GM19468 (cell line): ENCODE measurements around the gene C1QTNF6.
"Not testable (repeated sequence)": the region's sequence is repeated elsewhere in the genome, so short reads cannot be mapped to it uniquely, and the experiment has no call there.

ENCODE experiments used
- ATAC-seq: cut with Tn5 transposase; IDR thresholded peaks from one replicate; pipeline ENCODE4 v1.9.1; 2021; ENCODE audit warnings: mild to moderate bottlenecking, moderate library complexity, moderate number of reproducible peaks; ENCODE audit not compliant: unreplicated experiment; ENCODE audit errors: extremely low read depth

Gene C1QTNF6

DNA sequence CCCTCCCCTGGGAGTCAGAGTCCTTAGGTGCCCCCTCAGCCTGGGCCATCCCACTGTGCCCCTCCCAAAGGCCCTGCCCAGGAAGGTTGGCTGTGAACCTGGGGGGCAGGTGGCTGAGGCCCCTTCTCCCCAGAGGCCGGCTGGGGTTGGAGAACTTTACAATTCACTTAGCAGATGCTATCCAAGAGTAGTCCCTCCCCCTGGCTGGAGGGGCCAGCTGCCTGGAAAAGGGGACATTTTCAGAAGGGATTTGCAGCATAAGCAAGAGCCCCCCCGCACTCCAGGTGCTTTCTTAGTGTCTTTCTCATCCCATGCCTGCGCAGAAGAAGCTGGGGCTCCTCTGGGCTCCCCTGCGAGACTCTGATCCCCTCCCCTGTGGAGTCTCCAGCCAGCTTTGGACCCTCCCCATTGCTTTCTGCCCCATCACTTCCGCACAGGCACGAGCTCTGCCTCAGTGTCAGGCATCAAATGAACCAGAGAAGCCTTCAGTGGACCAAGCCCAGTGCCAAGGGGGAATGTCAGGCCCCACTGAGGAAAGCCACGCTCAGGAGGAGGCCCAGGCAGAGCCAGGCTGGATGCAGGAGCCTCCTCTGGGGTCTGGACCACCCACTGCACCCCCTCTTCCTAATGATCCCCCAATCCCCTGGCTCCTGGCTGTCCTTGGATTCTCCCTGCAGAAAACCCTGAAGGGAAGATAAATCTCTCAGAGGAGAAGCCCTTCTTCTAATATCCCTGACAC lies 20.5 kb upstream of the C1QTNF6 start:
- ATAC-seq, result no peak

DNA sequence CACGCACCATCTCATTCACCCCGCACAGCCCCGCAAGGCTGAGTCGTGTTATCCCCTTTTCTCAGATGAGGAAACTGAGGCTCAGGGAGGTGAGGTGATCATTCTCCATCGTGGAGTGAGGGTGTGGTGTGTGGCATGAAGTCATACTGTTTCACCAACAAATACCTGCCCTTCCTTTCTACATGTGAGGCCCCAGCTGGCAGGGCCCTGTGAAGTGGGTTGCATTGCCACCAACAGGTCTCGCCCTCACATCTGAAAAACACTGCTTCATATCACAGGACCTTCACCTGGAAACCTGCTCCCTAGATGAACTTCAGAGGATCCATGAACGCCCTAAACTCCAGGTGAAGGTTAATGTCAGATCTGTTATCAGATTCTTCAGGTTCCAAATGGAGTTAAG lies 19.9 kb upstream of the C1QTNF6 start:
- no peak for ATAC-seq

DNA sequence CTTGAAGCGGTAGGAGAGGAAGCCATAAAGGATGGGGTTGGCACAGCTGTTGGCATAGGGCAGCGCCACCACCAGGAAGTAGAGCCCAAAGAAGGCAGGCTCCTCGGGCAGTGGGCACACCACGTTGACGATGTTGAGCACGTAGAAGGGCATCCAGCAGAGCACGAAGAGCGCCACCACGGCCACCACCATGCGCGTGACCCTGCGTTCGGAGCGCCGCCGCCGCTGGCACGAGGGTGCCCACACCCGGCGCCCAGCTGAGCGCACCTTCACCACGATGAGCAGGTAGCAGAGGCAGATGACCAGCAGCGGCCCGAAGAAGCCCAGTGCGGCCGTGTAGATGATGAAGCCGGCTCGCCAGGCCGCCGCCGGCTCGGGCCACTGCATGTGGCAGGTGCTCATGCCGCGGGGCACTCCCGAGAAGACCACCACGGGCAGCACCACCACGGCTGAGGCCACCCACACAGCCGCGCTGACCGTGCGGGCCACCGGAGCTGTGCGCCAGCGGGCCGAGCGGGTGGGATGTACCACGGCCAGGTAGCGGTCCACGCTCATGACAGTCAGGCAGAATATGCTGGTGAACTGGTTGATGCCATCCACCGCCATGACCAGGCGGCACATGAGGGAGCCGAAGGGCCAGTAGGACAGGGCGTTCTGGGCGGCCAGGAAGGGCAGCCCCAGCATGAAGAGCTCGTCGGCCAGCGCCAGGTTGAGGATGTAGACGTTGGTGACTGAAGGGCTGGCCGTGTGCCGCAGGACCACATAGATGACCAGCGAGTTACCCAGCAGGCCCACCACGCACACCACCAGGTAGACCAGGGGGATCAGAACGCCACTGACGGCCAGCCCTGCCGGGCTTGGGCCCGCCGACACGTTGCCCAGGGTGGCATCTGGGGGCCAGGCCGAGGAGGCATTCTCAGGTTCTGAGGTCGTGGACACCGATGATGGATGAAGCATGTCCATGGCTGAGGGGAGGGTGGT lies 19.1 kb upstream of the C1QTNF6 start:
- no peak for ATAC-seq

DNA sequence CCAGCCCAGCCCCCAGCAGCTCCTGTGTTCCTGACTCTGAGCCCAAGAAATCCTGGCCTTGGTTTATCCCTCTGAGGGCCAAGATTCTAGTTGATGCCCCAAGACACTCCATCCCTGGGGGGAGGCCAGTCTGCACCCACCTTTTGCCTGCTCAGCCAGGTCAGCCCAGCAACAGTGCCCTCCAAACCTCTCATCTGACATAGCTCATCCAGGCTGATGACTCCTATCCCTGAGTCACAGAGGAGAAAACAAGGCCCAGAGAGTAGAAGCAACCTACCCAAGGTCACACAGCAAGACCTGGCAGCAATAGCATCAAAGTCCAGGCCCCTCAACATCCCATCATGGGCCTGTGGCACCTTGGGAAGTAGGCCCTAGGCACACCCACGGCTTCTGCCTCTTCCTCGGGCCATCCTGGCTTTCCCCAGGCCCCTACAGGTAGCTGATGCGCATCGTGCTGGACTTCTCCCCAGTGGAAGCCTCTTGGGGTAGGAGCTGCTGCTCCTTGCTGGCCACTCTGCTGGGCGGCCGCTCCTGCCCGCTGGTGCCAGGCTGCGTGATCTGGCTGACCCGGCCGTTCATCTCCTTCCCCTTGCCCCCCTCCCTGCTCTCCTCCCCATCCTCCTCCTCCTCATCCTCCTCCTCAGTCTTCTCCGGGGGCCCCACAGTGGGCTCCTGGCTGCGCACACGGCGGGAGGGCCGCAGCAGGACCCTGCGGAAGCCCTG lies 18.2 kb upstream of the C1QTNF6 start:
- ATAC-seq, result no peak

DNA sequence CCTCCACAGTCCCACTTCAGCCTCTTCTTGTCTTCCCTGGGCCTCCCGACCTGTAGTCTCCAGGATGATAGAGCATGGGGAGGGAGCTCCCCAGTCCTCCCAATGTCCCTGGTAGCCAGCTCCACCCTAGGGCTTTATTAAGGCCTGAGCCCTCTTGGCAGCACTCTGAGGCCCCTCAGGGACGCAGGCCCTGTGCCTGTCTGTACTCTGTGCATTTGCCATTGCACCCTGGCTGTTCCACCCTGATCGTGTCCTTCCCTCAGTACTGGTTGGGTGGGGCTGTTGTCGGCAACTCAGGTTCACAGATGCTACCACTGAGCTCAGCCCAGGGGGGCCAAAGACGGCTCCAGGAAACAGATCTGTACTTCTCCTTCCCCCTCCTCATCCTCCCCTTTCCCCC lies 17.0 kb upstream of the C1QTNF6 start:
- ATAC-seq, result no peak

- ATAC-seq, result no peak
Observed at GRCh38 chr22:37204045-37204655, 16.1 kb upstream of the C1QTNF6 start.

- ATAC-seq, result no peak
Observed at GRCh38 chr22:37203354-37204044, 15.5 kb upstream of the C1QTNF6 start.

DNA sequence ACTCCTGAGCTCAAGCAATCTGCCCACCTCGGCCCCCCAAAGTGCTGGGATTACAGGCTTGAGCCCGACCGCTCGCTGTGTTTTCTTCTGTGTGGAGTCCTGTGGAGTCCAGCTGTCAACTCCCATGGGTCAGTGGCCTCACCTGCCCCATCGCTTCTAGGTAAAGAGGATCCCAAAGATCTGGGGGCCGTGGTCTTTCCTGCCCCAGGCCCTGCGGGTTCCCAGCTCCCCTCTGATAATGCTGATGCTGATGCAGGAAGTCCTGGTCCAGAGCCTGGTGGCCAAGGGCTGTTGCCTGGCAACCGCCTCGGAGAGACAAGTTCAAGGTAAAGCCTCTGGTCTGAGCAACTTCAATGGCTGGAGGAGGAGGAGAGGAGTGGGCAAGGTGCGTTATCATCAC lies 14.7 kb upstream of the C1QTNF6 start:
- no peak for ATAC-seq

GRCh38 chr22:37202001-37202555 lies 14.0 kb upstream of the C1QTNF6 start:
- no peak for ATAC-seq

GRCh38 chr22:37201443-37201820 lies 13.4 kb upstream of the C1QTNF6 start:
- ATAC-seq, result not testable (repeated sequence)

DNA sequence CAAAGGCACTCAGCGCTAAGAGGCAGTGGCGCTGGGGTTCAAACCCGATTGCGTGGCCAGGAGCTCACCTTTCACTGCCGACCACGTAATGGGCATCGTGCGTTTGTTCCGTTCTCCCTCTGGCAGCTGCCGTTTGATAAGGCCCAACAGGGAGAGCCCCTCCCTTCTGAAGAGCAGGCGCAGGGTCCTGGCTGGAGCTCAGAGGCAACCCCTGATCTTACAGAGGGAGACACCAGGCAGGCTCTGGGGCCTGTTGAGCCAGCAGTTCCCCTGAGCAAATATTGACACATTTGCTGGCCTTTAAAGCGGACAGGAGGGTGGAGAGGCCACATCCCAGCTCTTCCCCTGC lies 11.7 kb upstream of the C1QTNF6 start:
- ATAC-seq, result no peak

DNA sequence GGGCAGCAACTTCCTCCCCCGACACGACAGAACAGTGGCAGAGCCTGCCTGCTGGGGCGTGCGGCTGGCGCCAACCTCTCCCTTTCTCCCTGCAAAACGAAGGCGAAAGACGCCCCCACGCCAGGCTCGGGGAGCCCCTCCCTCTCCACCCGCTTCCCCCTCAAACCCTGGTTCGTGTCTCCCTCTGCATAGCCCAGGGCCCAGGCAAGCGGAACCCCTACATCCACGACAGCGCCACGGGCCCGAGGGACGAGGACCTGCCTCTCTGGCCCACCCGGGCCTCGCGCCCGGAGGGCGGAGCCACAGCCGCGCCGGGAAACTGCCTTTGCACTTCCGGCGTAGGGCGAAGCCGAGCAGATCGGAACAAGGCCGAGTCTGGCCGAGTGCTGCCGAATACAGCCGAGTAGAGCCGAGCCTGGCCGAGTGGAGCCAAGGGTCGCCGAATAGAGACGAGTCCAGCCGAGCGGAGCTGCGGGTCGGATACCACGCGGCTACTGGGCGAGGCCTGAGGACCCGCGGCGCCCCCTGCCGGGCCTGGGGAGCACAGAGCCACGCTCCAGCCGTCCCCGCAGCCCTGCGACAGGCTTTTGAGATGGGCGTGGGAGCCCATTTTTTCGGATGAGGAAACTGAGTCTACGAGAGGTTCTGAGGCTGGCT lies 11.2 kb upstream of the C1QTNF6 start:
- ATAC-seq, result peak; percentile 70

DNA sequence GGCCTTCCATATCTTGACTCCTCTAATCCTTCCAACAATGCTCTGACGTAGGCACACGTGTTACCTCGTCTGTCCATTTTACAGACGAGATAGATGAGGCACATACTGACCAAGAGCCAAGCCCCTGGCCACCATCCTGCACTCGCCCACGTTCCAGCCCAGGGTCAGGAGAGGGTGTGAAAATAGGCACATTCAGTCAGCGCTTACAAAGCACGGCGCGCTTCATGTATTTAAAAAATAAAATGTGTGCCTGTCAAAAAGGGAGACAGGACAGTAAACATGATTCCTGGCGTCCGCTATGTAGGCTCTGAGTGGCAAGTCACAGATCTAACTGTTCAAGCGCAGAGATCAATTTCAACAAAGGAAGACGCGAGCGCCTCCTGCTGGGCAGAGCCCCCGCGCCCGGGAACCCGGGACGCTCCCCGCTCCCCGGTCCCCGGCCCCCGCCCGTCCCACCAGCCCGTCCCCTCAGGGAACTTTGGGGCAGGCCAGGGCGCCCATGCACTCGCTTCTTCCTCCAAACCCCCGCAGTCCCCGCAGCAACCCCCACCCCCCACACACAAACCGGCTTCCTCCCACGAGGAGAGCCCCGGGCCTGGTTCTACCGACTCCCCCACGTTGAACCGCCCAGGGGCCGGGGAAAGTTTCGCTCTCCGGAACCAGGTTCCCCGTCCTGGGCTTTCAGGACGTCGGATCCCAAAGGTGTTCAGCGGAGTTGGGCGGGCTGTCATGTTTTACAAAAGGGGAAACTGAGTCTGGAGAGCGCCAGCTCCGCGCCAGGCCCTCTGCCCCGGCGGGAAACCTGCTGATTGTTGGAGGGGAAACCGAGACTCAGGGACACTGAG lies 10.4 kb upstream of the C1QTNF6 start:
- ATAC-seq, result no peak

GRCh38 chr22:37197451-37198257 lies 9.6 kb upstream of the C1QTNF6 start:
- no peak for ATAC-seq

- ATAC-seq, result no peak
Observed at GRCh38 chr22:37196539-37197450, 8.7 kb upstream of the C1QTNF6 start.

GRCh38 chr22:37195921-37196320 lies 7.9 kb upstream of the C1QTNF6 start:
- ATAC-seq, result no peak
